SK-N-SH treated with all-trans-retinoic acid at 6 μM for 48 hours (cell line): ENCODE results near the gene VASN.

Experiments used
- ATAC-seq: fragments of 200-7000 bp; cut with Tn5 transposase; 3 replicates; pipeline ENCODE4 v1.9.1; 2020; ENCODE audit warnings: mild to moderate bottlenecking, moderate library complexity
- BACH2 ChIP-seq: fragments of 250-450 bp; sonication (Bioruptor Pico); IDR thresholded peaks from 2 replicates; pipeline ENCODE4 v1.9.0; 2021; ENCODE audit warnings: mild to moderate bottlenecking, borderline replicate concordance
- CSDC2 ChIP-seq: fragments of 250-450 bp; sonication (Bioruptor Pico); IDR thresholded peaks from 2 replicates; pipeline ENCODE4 v1.5.0; 2020; ENCODE audit warnings: mild to moderate bottlenecking, moderate library complexity
- ESRRG ChIP-seq: fragments of 250-450 bp; sonication (Bioruptor Pico); IDR thresholded peaks from 2 replicates; pipeline ENCODE4 v1.6.1; 2021; ENCODE audit warnings: mild to moderate bottlenecking
- GLIS3 ChIP-seq: fragments of 250-450 bp; sonication (Bioruptor Pico); IDR thresholded peaks from 2 replicates; pipeline ENCODE4 v1.5.0; 2020; ENCODE audit warnings: mild to moderate bottlenecking, moderate library complexity
- ISL1 ChIP-seq: fragments of 250-450 bp; sonication (Bioruptor Pico); IDR thresholded peaks from 2 replicates; pipeline ENCODE4 v2.1.2; 2022; ENCODE audit warnings: mild to moderate bottlenecking, moderate library complexity
- OSR1 ChIP-seq: fragments of 250-450 bp; sonication (Bioruptor Pico); IDR thresholded peaks from 2 replicates; pipeline ENCODE4 v1.8.0; 2022; ENCODE audit warnings: moderate library complexity, mild to moderate bottlenecking, inconsistent platforms
- PPARA ChIP-seq: fragments of 250-450 bp; sonication (Bioruptor Pico); IDR thresholded peaks from 2 replicates; pipeline ENCODE4 v1.5.0; 2020; ENCODE audit warnings: mild to moderate bottlenecking, borderline replicate concordance
- RARB ChIP-seq: fragments of 250-450 bp; sonication (Bioruptor Pico); IDR thresholded peaks from 2 replicates; pipeline ENCODE4 v1.8.0; 2021; ENCODE audit warnings: mild to moderate bottlenecking, moderate library complexity
- SNAI2 ChIP-seq: fragments of 250-450 bp; sonication (Bioruptor Pico); IDR thresholded peaks from 2 replicates; pipeline ENCODE4 v1.5.0; 2020; ENCODE audit warnings: mild to moderate bottlenecking, moderate library complexity
- TCF4 ChIP-seq: fragments of 250-450 bp; sonication (Bioruptor Pico); IDR thresholded peaks from 2 replicates; pipeline ENCODE4 v1.8.0; 2021; ENCODE audit warnings: mild to moderate bottlenecking, moderate library complexity, borderline replicate concordance
- TOX ChIP-seq: fragments of 250-450 bp; sonication (Bioruptor Pico); IDR thresholded peaks from 2 replicates; pipeline ENCODE4 v1.8.0; 2021; ENCODE audit warnings: mild to moderate bottlenecking, moderate library complexity, borderline replicate concordance
- ZC3H10 ChIP-seq: fragments of 250-450 bp; sonication (Bioruptor Pico); IDR thresholded peaks from 2 replicates; pipeline ENCODE4 v1.5.1; 2021; ENCODE audit warnings: mild to moderate bottlenecking, moderate library complexity
- ZFP3 ChIP-seq: fragments of 250-450 bp; sonication (Bioruptor Pico); IDR thresholded peaks from 2 replicates; pipeline ENCODE4 v1.5.0; 2020; ENCODE audit warnings: mild to moderate bottlenecking, moderate library complexity
- ZFP30 ChIP-seq: fragments of 450-650 bp; formaldehyde crosslinking; IDR thresholded peaks from 2 replicates; pipeline ENCODE4 v1.5.0; 2022; ENCODE audit warnings: mild to moderate bottlenecking, moderate library complexity
- ZNF565 ChIP-seq: fragments of 450-650 bp; formaldehyde crosslinking; conservative IDR thresholded peaks from 2 replicates; pipeline ENCODE4 v1.5.0; 2020; ENCODE audit warnings: low read depth, mild to moderate bottlenecking, moderate library complexity
- ZNF70 ChIP-seq: fragments of 450-650 bp; formaldehyde crosslinking; IDR thresholded peaks from 2 replicates; pipeline ENCODE4 v1.5.0; 2020; ENCODE audit warnings: mild to moderate bottlenecking, moderate library complexity
- ZNF8 ChIP-seq: fragments of 450-650 bp; formaldehyde crosslinking; IDR thresholded peaks from 2 replicates; pipeline ENCODE4 v1.5.0; 2020; ENCODE audit warnings: mild to moderate bottlenecking, moderate library complexity
- TF ChIP-seq, protein P1 (sequence below): fragments of 250-450 bp; sonication (Bioruptor Pico); IDR thresholded peaks from 2 replicates; pipeline ENCODE4 v1.8.0; 2021; ENCODE audit warnings: low read depth, mild to moderate bottlenecking, moderate library complexity, borderline replicate concordance
- TF ChIP-seq, protein P2 (sequence below): fragments of 250-450 bp; sonication (Bioruptor Pico); IDR thresholded peaks from 2 replicates; pipeline ENCODE4 v1.8.0; 2020; ENCODE audit warnings: mild to moderate bottlenecking, moderate library complexity, borderline replicate concordance
- TF ChIP-seq, protein P3 (sequence below): fragments of 250-450 bp; sonication (Bioruptor Pico); IDR thresholded peaks from 2 replicates; pipeline ENCODE4 v1.5.1; 2020; ENCODE audit warnings: low read depth, mild to moderate bottlenecking, moderate library complexity
- TF ChIP-seq, protein P4 (sequence below): fragments of 250-450 bp; sonication (Bioruptor Pico); IDR thresholded peaks from 2 replicates; pipeline ENCODE4 v1.5.0; 2020; ENCODE audit warnings: mild to moderate bottlenecking, moderate library complexity

VASN gene

DNA sequence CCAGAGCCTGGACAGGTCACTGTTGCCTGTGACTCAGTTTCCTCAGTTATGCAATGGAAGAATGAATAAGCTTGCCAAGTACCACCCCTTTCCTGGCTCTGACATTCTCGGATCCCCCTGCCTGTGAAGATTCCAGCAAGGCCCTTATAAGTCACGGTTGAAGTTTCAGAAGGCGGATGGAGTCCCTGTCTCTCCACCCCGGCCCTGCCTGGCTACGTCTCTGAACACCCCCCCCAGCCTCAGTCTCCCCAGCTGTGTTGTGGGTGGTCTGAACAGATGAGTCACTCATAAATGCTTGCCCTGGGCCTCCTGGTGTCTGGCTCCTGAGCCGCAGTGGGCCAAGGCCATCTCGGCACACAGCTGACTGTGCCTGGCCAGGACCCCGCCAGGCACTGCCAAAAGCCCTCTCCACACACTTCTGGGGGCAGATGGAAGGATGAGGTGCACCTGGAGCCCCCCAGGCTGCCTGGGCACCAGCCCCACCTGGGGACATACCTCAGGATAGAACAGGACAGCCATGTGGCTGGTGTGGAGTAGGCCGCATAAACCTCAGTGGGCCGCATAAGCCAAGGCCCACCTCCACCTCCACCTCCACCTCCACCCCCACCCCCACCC, 15.4 kb downstream of the VASN start:
- TF ChIP-seq ESRRG (CRISPR knock-in tag) (no peak), OSR1 (CRISPR knock-in tag) (no peak), TCF4 (CRISPR knock-in tag) (no peak), TOX (no peak), ISL1 (no peak), PPARA (CRISPR knock-in tag) (no peak), ZNF70 (no peak), CSDC2 (CRISPR knock-in tag) (no peak), ZC3H10 (CRISPR knock-in tag) (no peak), RARB (CRISPR knock-in tag) (no peak)
- TF ChIP-seq, protein P1, sequence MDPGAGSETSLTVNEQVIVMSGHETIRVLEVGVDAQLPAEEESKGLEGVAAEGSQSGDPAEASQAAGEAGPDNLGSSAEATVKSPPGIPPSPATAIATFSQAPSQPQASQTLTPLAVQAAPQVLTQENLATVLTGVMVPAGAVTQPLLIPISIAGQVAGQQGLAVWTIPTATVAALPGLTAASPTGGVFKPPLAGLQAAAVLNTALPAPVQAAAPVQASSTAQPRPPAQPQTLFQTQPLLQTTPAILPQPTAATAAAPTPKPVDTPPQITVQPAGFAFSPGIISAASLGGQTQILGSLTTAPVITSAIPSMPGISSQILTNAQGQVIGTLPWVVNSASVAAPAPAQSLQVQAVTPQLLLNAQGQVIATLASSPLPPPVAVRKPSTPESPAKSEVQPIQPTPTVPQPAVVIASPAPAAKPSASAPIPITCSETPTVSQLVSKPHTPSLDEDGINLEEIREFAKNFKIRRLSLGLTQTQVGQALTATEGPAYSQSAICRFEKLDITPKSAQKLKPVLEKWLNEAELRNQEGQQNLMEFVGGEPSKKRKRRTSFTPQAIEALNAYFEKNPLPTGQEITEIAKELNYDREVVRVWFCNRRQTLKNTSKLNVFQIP (CRISPR knock-in tag) = no peak
- TF ChIP-seq, protein P2, sequence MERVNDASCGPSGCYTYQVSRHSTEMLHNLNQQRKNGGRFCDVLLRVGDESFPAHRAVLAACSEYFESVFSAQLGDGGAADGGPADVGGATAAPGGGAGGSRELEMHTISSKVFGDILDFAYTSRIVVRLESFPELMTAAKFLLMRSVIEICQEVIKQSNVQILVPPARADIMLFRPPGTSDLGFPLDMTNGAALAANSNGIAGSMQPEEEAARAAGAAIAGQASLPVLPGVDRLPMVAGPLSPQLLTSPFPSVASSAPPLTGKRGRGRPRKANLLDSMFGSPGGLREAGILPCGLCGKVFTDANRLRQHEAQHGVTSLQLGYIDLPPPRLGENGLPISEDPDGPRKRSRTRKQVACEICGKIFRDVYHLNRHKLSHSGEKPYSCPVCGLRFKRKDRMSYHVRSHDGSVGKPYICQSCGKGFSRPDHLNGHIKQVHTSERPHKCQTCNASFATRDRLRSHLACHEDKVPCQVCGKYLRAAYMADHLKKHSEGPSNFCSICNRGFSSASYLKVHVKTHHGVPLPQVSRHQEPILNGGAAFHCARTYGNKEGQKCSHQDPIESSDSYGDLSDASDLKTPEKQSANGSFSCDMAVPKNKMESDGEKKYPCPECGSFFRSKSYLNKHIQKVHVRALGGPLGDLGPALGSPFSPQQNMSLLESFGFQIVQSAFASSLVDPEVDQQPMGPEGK (CRISPR knock-in tag) = no peak
- TF ChIP-seq, protein P3, sequence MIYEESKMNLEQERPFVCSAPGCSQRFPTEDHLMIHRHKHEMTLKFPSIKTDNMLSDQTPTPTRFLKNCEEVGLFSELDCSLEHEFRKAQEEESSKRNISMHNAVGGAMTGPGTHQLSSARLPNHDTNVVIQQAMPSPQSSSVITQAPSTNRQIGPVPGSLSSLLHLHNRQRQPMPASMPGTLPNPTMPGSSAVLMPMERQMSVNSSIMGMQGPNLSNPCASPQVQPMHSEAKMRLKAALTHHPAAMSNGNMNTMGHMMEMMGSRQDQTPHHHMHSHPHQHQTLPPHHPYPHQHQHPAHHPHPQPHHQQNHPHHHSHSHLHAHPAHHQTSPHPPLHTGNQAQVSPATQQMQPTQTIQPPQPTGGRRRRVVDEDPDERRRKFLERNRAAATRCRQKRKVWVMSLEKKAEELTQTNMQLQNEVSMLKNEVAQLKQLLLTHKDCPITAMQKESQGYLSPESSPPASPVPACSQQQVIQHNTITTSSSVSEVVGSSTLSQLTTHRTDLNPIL (CRISPR knock-in tag) = no peak
- ATAC-seq = no peak

DNA sequence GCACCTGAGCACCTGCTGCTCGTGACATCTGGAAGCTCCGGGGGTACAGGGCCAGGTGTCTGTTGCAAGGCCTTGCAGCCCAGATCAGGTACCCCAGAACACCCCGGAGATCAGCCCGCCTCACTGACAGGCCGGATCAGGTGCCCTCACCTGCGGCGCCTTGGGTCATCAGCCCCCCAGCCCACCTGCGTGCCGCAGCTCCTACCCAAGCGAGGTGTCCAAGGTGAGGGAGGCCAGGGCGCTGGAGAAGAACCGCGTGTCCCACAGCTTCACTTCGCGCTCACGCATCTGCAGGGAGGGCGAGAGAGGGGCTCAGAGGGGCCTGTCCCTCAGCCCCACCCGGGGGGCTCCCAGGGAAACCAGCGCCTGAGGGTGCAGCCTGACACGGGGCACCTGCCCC, 16.1 kb downstream of the VASN start:
- TF ChIP-seq TCF4 (CRISPR knock-in tag) = no peak
- no peak for TF ChIP-seq BACH2 (CRISPR knock-in tag)
- TF ChIP-seq ZFP30 (CRISPR knock-in tag) = no peak
- TF ChIP-seq, protein P1 (CRISPR knock-in tag) = no peak
- TF ChIP-seq ZC3H10 (CRISPR knock-in tag) = no peak
- TF ChIP-seq, protein P3 (CRISPR knock-in tag) = no peak
- TF ChIP-seq, protein P4, sequence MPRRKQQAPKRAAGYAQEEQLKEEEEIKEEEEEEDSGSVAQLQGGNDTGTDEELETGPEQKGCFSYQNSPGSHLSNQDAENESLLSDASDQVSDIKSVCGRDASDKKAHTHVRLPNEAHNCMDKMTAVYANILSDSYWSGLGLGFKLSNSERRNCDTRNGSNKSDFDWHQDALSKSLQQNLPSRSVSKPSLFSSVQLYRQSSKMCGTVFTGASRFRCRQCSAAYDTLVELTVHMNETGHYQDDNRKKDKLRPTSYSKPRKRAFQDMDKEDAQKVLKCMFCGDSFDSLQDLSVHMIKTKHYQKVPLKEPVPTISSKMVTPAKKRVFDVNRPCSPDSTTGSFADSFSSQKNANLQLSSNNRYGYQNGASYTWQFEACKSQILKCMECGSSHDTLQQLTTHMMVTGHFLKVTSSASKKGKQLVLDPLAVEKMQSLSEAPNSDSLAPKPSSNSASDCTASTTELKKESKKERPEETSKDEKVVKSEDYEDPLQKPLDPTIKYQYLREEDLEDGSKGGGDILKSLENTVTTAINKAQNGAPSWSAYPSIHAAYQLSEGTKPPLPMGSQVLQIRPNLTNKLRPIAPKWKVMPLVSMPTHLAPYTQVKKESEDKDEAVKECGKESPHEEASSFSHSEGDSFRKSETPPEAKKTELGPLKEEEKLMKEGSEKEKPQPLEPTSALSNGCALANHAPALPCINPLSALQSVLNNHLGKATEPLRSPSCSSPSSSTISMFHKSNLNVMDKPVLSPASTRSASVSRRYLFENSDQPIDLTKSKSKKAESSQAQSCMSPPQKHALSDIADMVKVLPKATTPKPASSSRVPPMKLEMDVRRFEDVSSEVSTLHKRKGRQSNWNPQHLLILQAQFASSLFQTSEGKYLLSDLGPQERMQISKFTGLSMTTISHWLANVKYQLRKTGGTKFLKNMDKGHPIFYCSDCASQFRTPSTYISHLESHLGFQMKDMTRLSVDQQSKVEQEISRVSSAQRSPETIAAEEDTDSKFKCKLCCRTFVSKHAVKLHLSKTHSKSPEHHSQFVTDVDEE (CRISPR knock-in tag) = no peak
- TF ChIP-seq, protein P2 (CRISPR knock-in tag) = no peak
- TF ChIP-seq ZNF8 = no peak
- TF ChIP-seq SNAI2 (CRISPR knock-in tag) = no peak
- TF ChIP-seq ZNF70 = no peak
- no peak for TF ChIP-seq GLIS3
- no peak for TF ChIP-seq OSR1 (CRISPR knock-in tag)
- TF ChIP-seq ZNF565 (CRISPR knock-in tag) = no peak
- no peak for TF ChIP-seq CSDC2 (CRISPR knock-in tag)
- TF ChIP-seq ZFP3 (CRISPR knock-in tag) = no peak
- no peak for ATAC-seq
